Calu3 (cell line): ENCODE measurements around the gene GALNT11. TPM values are rescaled to one million over a fixed set of nuclear protein-coding genes. Genes with fewer than 3 reads are reported as not detected.

Experiments used
- Bru-seq: library from RNA; stranded (reverse); fragments of 400-500 nt; gene quantifications from one replicate; lab custom pipeline; 2021; lab: Mats Ljungman, UMichigan
- BruChase-seq, 2 experiments: library from RNA; stranded (reverse); fragments of 400-500 nt; gene quantifications; one replicate each; lab custom pipeline; 2021; lab: Mats Ljungman, UMichigan
- BruUV-seq: library from RNA; stranded (reverse); fragments of 400-500 nt; replicated peaks from 2 replicates; lab custom pipeline; 2021; lab: Mats Ljungman, UMichigan
- CTCF ChIA-PET: fragments of 300-600 bp; sonication (Branson Sonifier 250); formaldehyde crosslinking; loops from one replicate; lab custom pipeline; 2022; ENCODE audit warnings: antibody characterized with exemption; lab: Charles Lee
- DNase-seq: peaks from one replicate; pipeline ENCODE4 v3.0.0; 2022
- H3K27ac Mint-ChIP-seq: one replicate; pipeline ENCODE4 v1.8.0; 2022; ENCODE audit warnings: mixed read lengths; ENCODE audit not compliant: unreplicated experiment
- H3K27me3 Mint-ChIP-seq: one replicate; pipeline ENCODE4 v1.8.0; 2022; ENCODE audit warnings: mixed read lengths; ENCODE audit not compliant: unreplicated experiment
- H3K36me3 Mint-ChIP-seq: one replicate; pipeline ENCODE4 v1.8.0; 2022; ENCODE audit warnings: mild to moderate bottlenecking, moderate library complexity, mixed read lengths; ENCODE audit not compliant: insufficient read depth, unreplicated experiment
- H3K4me1 Mint-ChIP-seq: one replicate; pipeline ENCODE4 v1.8.0; 2022; ENCODE audit warnings: mild to moderate bottlenecking, low read depth, mixed read lengths; ENCODE audit not compliant: unreplicated experiment
- H3K4me3 Mint-ChIP-seq: one replicate; pipeline ENCODE4 v1.8.0; 2022; ENCODE audit warnings: mild to moderate bottlenecking, low read depth, moderate library complexity, mixed read lengths; ENCODE audit not compliant: unreplicated experiment
- H3K9me3 Mint-ChIP-seq: one replicate; pipeline ENCODE4 v1.8.0; 2022; ENCODE audit warnings: low read depth, mixed read lengths; ENCODE audit not compliant: unreplicated experiment
- intact Hi-C: fragments of 100-400 bp; cut with micrococcal nuclease; formaldehyde crosslinking; loops from one replicate; pipeline ENCODE4 v1.10.0; 2022; ENCODE audit not compliant: unreplicated experiment
- long read RNA-seq: library from polyadenylated mRNA; stranded (forward); transcript quantifications from one replicate; pipeline ENCODE4 v2.0.0, GENCODE V29; 2022
- total RNA-seq: library from RNA; stranded (reverse); gene quantifications from 2 replicates; pipeline ENCODE4 v1.2.3, GENCODE V29; 2022
- TF ChIP-seq, protein P1 (sequence below): fragments of 200-600 bp; IDR thresholded peaks from one replicate; pipeline ENCODE4 v1.8.0; 2022; ENCODE audit warnings: antibody characterized with exemption; ENCODE audit not compliant: unreplicated experiment

GALNT11 gene
- total RNA-seq (18.3 and 19.7 TPM in 2 replicates), Bru-seq, nascent RNA (percentile 72 among the genes with signal in this experiment), BruChase-seq, experiment 1, labeled RNA remaining after a 6-hour chase (percentile 73 among the genes with signal in this experiment), BruChase-seq, experiment 2, labeled RNA remaining after a 2-hour chase (percentile 70 among the genes with signal in this experiment)
- long read RNA-seq, transcript GALNT11-205 (12 exons, 2,727 nt) = major isoform, 26 of 40 reads
- long read RNA-seq, partial matches to known transcripts = 3 of 40 reads
- long read RNA-seq, other reads (novel, unspliced or antisense) = 11 of 40 reads

DNA sequence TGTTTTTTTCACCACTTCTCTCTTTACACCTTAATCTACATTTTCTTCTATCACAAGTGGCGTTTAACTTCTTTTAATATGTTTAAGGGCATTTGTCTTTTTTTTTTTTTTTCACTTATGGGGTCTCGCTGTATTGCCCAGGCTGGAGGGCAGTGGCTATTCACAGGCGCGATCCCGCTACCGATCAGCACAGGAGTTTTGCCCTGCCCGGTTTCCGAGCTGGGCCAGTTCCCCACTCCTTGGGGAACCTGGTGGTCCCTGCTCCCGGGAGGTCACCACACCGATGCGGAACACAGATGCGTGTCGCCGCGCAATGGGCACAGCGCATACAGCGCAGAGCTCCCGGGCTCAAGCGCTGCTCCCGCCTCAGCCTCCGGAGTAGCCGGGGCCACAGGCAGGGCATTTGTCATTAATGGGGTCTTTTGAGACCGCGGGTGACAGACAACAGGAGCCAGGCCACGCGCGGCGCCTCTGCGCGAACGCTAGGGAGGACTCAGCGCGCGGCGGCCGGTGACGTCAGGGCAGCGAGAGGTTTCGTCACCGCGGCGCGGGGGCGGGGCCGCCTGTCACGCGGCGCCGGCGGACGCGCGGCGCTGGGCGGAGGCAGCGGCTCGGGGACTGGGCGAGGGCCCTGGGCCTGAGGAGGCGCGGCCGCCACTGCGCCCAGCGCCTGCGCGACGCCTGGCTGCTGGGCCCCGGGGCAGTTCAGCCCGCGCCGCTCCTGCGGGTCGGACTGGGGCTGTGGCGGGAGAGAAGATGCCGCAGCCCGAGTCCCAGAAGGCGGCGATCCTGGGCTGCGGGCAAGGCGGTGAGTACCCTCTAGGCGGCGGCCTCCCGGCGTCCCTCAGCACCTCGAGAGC, at the start of gene GALNT11:
GALNT11 (plus strand) TSS at position 598 of the 860 bp plus-strand sequence. CDS start 68,554 bp downstream, outside the sequence.
- TF ChIP-seq, protein P1, sequence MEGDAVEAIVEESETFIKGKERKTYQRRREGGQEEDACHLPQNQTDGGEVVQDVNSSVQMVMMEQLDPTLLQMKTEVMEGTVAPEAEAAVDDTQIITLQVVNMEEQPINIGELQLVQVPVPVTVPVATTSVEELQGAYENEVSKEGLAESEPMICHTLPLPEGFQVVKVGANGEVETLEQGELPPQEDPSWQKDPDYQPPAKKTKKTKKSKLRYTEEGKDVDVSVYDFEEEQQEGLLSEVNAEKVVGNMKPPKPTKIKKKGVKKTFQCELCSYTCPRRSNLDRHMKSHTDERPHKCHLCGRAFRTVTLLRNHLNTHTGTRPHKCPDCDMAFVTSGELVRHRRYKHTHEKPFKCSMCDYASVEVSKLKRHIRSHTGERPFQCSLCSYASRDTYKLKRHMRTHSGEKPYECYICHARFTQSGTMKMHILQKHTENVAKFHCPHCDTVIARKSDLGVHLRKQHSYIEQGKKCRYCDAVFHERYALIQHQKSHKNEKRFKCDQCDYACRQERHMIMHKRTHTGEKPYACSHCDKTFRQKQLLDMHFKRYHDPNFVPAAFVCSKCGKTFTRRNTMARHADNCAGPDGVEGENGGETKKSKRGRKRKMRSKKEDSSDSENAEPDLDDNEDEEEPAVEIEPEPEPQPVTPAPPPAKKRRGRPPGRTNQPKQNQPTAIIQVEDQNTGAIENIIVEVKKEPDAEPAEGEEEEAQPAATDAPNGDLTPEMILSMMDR = peak; percentile 41
- CTCF ChIA-PET = interaction anchor here (0.7 to 1.0 kb wide), 2 partner anchors 68 to 280 kb away, joined by 3 to 7 read pairs; no protein-coding TSS in a partner anchor
- peaks cover 6% of the 10 kb centered on the region for H3K9me3 Mint-ChIP-seq
- peaks cover 6% of the 10 kb centered on the region for H3K4me1 Mint-ChIP-seq
- peak within 1 kb of the TSS; percentile 83 for H3K4me3 Mint-ChIP-seq
- TSS peak; percentile 88 for BruUV-seq
- peak within 1 kb of the TSS; percentile 89 for H3K27ac Mint-ChIP-seq
- peak; percentile 84 for DNase-seq
- H3K36me3 Mint-ChIP-seq = peaks cover 16% of the 10 kb centered on the region
- no peaks in the 10 kb centered on the region for H3K27me3 Mint-ChIP-seq
- intact Hi-C loops = no loop called here

DNA sequence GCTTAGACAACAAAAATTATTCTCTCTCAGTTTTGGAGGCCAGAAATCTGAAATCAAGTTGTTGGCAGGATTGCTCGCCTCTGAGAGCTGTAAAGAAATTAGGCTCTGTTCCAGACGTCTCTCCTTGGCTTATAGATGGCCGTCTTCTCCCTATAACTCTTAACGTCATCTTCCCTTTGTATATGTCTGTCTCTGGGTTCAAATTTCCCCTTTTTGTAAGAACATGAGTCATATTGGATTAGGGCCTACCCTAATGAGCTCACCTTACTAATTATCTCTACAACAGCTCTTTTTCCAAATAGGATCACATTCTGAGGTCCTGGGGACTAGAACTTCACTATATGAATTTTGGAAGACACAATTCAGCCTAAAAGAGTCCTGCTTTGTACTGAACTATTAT, 46.9 kb upstream of the GALNT11 start:
- CTCF ChIA-PET = interaction anchor here (0.6 kb wide), 1 partner anchor 102 kb away, joined by 5 read pairs; no protein-coding TSS in a partner anchor
- no peak overlapping the region for H3K27ac Mint-ChIP-seq
- no peaks in the 10 kb centered on the region for H3K4me1 Mint-ChIP-seq
- H3K27me3 Mint-ChIP-seq = peaks cover 3% of the 10 kb centered on the region
- H3K4me3 Mint-ChIP-seq = no peak overlapping the region
- TF ChIP-seq, protein P1 = no peak
- intact Hi-C loops = no loop called here
- no peak for DNase-seq
- H3K9me3 Mint-ChIP-seq = peaks cover 4% of the 10 kb centered on the region
- no TSS peak for BruUV-seq
- H3K36me3 Mint-ChIP-seq = no peaks in the 10 kb centered on the region

DNA sequence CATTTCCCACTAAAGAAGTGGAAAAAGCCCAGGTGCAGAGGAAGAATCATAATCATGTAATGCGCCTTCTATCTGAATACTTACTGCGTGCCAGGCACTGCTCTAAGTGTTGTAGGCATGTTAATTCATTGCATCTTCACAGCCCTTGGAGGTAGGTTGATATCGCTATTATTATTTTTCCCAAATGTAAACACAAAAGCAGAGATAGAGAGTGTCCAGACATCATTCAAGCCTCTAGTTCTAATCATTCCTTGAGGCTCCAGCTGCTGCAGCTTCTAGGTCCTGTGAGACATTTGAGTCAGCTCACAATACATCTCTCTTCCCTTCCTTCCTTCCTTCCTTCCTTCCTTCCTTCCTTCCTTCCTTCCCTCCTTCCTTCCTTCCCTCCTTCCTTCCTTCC, 44.3 kb upstream of the GALNT11 start:
- no peak overlapping the region for H3K4me3 Mint-ChIP-seq
- CTCF ChIA-PET = interaction anchor here (0.7 kb wide), 2 partner anchors 16 to 165 kb away, joined by 3 to 7 read pairs; no protein-coding TSS in a partner anchor

DNA sequence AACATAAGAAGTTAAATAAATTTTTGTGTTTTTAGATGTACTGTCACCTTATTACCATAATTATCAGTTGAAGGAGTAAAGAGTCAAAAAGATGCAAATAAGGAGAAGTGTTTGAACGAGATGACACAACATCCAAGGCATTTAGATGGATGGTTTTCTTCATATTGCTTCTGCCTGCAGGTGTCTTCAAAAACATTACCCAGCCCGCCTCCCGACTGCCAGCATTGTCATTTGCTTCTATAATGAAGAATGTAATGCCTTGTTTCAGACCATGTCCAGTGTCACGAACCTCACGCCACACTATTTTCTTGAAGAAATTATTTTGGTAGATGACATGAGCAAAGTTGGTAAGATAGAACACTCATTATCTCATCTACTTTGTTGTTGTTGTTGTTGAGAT, 42.7 kb upstream of the GALNT11 start:
- no peak overlapping the region for H3K27ac Mint-ChIP-seq

More for the DNA sequence above, 44.3 kb upstream of the GALNT11 start:
- DNase-seq = no peak
- H3K4me1 Mint-ChIP-seq = no peaks in the 10 kb centered on the region
- H3K27me3 Mint-ChIP-seq = peaks cover 29% of the 10 kb centered on the region
- TF ChIP-seq, protein P1 = no peak
- H3K27ac Mint-ChIP-seq = no peak overlapping the region
- intact Hi-C loops = no loop called here
- BruUV-seq = no TSS peak
- H3K9me3 Mint-ChIP-seq = no peaks in the 10 kb centered on the region
- H3K36me3 Mint-ChIP-seq = no peaks in the 10 kb centered on the region

More for the DNA sequence above, 42.7 kb upstream of the GALNT11 start:
- CTCF ChIA-PET = no interaction called here
- TF ChIP-seq, protein P1 = no peak
- intact Hi-C loops = no loop called here
- Mint-ChIP-seq H3K4me1 (no peaks in the 10 kb centered on the region), H3K36me3 (no peaks in the 10 kb centered on the region), H3K27me3 (peaks cover 38% of the 10 kb centered on the region), H3K9me3 (no peaks in the 10 kb centered on the region), H3K4me3 (no peak overlapping the region)
- DNase-seq = no peak
- BruUV-seq = no TSS peak
